ENCODE results near the gene MUC4.
"Not testable (repeated sequence)": the region's sequence is repeated elsewhere in the genome, so short reads cannot be mapped to it uniquely, and the experiment has no call there.

MUC4 gene

DNA sequence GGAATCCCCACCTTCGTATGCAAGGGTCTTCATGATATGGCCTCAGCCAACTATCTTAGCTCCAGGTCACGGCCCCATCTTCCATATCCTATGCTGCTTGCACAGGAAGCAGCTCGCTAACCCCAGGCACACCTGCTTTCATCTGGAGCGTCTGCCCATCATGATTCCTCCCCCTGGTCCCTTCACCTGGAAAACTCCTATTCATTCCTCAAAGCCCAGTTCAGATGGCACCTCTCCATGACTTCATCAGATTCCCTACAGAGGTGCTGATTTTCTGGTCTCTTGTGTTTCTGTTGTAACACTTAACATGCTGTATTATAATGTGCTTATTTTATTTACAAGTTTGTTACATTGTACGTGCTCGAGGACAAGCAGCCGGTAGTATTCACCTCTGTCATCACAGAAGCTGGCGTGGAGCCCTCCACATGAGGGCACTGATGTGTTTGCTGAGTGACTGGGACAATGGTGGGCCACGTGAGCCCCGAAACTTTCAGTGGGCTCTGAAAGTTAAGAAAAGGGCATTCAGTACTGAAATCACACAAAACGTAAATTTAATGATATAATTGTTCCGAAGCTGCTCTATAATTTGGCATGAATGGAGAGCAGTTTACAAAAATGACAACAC is 74.8 kb downstream of the MUC4 start:
- no peak for DNase-seq

DNA sequence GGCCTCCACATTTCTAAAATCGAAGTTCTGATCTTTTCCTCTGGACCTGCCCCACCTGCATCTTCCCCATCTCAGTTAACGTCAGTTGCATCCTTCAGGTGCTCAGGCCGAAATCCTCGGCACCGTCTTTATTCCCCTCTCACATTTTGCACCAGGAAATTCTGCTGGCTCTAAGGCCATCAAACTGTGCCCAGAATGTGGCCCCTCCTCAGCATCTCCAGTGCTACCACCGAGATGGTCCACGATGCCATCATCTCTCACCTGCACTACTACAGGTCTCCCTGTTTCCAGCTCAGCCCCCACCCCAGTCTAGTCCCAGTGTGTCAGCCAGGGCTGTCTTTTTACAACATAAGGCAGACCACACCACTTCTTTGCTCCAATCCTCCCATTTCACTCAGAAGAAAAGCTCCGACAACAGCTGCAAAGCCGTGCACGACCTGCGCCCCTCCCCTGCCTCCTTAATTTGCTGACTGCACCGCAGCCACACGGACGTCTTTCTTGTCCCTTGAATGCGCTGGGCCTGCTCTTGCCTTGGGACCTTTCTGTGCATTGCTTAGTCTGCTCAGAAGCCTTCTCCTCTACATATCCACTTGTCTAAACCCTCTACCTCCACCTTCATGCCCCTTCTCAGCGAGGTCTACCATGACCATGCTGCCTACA is 76.6 kb downstream of the MUC4 start:
- DNase-seq: no peak

DNA sequence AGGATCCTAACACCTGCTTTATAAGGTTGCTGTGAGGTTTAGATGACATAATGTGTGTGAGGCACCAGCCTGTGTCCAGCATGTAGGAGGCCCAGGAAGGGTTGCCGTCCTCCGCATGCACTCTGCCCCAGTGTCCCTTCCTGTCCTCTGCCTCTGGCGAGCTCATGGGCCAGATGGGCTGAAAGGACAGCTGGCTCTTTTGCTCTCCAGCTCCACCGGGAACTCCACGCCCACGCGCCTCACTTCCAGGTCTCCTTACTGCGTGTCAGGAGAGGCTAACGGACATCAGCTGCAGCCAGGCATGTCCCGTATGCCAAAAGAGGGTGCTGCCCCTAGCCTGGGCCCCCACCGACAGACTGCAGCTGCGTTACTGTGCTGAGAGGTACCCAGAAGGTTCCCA is 78.8 kb downstream of the MUC4 start:
- no peak for DNase-seq

DNA sequence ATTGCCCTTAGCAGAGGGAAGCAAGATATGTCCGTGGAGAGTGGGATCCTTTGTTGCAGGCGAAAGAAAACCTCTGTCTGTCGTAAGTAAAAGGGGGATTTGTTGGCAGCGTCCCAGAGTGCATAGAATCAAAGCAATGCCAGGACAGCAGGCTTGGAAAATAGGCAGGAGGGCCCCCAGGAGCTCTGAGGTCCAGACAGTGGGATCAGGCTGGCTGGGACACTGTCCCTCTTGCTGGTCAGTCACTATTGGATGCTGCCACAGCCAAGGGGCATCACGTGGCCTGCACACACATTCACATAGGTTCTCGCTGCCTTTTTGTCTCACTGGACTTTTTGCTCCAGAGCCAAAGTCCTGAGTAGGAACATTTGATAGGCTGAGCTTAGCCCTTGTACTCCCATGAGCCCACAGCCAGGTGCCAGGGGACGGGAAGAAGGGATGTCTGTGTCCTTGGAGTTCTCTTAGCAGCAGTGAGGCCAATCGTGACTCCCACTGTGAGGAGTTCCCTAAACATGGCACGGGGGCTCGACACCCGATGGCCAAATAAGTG is 80.3 kb downstream of the MUC4 start:
- no peak for DNase-seq

DNA sequence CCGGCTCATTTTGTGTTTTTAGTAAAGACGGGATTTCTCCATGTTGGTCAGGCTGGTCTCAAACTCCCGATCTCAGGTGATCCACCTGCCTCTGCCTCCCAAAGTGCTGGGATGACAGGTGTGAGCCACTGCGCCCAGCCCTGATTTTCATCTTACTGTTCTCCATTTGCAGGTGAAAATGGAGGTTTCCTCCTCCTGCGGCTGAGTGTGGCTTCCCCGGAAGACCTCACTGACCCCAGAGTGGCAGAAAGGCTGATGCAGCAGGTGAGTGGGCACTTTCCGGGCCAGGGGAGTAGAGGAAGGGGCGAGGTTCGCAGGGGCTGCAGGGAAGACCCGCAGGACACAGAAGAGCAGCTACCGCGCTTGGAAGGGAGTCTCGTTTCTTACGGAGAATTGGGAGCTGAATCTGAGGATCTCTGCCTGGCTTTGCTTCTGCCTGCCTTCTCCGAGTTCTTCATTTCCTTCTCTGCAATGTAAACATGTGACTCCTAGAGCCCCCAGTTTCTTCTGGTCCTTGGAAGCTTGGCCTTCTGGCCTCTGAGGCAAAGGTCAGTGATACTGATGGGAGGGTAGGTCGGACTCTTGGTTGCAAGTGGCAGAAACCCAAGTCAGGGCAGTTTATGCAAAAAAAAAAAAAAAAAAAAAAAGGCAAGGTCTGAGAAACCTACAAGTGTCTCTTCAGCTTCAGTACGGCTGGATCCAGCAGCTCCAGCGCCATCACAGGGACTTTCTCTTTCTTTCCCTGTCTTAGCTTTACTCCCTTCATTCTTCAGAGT is 82.1 kb downstream of the MUC4 start:
- no peak for DNase-seq

DNA sequence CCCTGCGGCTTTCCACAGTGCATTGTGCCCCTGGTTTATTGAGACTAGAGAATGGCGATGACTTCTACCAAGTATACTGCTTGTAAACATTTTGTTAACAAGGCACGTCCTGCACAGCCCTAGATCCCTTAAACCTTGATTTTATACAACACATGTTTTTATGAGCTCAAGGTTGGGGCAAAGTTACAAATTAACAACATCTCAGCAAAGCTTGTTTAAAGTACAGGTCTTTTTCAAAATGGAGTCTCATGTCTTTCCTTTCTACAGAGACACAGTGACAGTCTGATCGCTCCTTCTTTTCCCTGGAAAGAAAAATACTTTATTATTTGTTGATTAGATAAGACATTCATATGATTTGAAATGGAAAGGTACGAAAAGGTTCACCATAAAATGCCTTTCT is 82.9 kb downstream of the MUC4 start:
- DNase-seq: not testable (repeated sequence)

DNA sequence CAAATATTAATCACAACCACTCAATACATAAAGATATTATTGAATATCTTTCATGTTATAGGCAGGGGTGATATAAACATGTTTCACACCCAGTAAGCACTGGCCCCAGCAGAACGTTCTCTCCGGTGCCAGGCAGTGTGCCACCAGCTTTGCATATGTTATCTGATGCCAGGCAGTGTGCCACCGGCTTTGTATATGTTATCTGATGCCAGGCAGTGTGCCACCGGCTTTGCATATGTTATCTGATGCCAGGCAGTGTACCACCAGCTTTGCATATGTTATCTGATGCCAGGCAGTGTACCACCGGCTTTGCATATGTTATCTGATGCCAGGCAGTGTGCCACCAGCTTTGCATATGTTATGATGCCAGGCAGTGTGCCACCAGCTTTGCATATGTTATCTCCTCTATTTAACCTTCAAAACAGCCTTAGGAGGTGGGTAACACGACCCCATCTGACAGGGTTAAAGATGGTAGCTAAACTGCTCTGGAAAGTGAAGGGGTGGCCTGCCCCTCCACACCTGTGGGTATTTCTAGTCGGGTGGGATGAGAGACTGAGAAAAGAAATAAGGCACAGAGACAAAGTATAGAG is 84.0 kb downstream of the MUC4 start:
- DNase-seq: no peak

DNA sequence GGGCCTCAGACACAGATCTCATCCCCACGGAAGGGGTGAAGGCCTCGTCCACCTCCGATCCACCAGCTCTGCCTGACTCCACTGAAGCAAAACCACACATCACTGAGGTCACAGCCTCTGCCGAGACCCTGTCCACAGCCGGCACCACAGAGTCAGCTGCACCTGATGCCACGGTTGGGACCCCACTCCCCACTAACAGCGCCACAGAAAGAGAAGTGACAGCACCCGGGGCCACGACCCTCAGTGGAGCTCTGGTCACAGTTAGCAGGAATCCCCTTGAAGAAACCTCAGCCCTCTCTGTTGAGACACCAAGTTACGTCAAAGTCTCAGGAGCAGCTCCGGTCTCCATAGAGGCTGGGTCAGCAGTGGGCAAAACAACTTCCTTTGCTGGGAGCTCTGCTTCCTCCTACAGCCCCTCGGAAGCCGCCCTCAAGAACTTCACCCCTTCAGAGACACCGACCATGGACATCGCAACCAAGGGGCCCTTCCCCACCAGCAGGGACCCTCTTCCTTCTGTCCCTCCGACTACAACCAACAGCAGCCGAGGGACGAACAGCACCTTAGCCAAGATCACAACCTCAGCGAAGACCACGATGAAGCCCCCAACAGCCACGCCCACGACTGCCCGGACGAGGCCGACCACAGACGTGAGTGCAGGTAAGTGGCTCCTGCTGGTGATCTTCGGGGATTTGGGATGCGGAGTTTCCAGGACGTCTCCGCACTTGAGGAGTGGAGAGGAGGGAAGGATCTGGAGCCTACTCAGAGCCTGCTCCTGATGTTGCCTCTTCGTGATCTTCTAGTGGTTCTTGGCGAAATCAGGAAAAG is 85.6 kb downstream of the MUC4 start:
- DNase-seq: not testable (repeated sequence)

DNA sequence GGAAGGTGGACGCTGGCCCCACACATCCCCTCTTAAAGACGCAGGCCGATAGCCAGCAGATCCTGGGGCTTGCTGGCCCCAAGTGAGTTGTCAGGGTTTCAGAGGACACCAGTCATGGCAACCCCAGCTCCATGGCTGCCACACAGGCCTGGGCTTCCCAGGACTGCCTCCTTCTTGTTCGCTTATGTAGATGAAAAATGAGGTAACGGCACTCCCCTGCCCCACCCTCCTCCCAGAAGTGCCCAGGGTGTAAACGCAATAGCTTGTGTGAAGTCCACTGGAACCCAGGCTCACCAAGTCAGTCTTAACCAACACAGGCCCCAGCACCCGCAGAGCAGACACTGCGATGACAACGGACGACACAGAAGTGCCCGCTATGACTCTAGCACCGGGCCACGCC is 87.4 kb downstream of the MUC4 start:
- not testable (repeated sequence) for DNase-seq

DNA sequence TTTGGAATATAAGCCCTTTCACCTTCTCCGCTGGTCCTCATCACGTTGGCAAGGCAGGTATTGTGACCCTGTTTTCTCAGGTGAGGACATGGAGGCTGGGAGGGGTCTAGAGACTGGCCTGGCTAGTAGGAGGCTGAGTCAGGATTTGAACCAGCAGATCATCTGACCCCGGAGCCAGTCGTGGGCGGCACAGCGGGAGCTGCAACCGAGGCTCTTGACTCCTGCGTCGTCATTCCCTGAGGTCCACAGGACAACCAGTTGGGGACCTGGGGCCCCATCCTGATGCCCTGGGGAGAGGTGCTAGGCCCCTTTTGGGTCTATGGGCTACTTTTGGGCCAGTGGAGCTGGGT is 88.8 kb downstream of the MUC4 start:
- DNase-seq: not testable (repeated sequence)

DNA sequence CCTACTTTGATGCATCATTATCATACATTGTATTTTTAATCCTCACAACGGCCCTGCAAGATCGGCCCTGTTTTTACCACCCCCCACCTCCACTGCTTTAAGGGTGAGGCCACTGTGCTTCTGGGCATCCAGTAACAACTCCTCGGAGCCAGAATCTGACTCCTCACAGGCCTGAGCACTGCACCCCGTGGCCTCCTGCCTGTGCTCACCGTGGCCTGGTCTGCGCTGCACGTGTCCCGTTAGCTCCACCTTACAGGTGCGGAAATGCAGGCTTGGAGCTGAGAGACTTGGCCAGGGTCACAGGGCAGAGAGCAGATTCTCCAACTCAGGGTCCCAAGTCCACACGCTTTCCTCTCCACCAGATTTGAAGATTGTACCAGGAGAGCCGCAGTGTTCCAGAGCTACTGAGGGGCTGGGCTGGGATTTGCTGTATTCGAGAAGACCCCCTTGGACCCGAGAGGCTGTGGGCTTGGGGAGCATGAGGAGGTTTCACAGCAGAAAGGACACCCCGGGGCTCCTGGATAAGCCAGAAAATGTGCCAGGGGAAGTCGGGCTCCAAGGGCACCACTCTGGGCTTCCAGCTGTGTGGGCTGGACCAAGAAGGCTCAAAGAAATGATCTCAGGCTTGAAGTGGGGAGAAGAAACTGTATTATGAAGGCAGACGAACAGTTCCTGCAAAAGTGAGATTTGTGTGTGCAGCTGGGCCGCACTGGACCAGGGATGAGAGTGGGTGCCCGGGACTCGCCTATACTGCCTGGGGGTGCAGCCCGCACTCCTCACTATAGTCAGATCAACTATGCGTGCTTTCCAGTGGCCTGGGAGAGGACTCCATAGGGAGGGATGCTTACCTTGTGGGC is 89.4 kb downstream of the MUC4 start:
- DNase-seq: not testable (repeated sequence)

DNA sequence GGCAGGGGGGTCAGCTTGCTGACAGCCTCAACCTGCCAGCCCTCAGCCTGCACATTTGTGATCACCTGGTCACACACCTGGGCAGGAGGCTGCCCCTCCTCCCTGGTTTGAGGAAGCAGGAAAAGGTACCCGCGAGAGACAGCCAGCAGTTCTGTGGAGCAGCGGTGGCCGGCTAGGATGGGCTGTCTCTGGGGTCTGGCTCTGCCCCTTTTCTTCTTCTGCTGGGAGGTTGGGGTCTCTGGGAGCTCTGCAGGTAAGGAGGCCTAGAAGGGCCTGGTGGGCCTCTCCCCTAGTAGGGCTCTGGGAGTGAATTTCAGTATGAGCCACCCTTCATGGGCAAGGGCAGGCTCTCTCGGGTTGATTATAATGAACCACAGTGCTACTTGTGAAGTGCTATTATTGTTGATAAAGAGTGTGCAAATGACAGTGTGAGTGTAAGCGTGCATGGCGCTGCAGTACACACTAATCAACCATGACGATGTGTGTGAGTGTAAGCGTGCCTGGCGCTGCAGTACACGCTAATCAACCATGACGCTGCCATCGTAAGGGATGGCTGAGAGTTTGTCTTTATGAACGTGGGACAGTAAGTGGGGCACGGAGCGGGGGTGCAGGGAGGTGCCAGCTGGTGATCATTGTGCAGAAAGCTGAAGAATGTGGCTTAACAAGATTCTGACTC is 90.8 kb downstream of the MUC4 start, which contains the start of gene MUC20:
TSS of gene MUC20 (plus strand) at position 148 of the 676 bp plus-strand sequence. CDS start at position 178, 30 bp downstream.
- not testable (repeated sequence) for DNase-seq

DNA sequence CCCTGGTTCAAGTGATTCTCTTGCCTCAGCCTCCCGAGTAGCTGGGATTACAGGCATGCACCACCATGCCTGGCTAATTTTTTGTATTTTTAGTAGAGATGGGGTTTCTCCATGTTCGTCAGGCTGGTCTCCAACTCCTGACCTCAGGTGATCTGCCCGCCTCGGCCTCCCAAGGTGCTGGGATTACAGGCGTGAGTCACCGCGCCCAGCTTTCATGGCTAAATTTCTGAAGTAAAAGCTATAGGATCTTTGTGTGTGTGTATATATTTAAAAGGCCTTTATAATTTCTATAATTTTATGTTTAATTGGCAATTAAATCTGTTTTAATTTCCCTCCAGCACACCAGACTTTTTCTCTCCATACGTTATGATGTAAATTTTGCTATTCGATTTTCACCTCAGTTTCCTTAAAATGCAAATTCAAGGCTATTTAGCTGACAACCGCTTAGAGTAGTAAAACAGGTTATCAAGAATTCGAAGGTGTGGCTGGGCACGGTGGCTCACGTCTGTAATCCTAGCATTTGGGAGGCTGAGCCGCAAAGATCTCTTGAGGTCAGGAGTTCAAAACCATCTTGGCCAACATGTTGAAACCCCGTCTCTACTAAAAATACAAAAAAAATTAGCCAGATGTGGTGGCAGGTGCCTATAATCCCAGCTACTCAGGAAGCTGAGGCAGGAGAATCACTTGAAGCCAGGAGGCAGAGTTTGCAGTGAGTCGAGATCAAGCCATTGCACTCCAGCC is 92.0 kb downstream of the MUC4 start:
- DNase-seq: not testable (repeated sequence)

DNA sequence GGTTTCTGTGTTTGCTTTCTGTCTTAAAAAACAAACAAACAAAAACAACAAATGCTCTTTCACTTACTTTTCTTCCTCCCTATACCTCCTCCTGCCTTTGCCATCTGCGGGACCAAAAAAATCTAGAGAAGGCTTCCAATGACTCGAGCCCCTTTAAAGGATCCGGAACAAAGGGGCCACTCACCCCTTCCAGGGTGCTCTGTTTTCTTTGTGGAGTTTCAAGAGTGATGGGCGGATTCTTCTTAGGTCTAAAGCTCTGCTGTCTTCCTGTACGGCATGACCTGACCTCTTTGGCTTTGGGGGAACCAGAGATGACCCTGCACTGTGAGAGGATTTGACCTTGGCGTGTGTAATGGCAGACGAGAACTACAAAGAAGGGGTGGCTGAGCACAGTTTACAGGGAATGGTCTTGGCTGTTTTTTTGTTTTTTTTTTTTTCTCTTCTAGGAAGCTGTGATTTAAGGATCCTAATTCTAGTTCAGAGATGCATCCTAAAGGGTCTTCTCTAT is 93.2 kb downstream of the MUC4 start:
- no peak for DNase-seq

DNA sequence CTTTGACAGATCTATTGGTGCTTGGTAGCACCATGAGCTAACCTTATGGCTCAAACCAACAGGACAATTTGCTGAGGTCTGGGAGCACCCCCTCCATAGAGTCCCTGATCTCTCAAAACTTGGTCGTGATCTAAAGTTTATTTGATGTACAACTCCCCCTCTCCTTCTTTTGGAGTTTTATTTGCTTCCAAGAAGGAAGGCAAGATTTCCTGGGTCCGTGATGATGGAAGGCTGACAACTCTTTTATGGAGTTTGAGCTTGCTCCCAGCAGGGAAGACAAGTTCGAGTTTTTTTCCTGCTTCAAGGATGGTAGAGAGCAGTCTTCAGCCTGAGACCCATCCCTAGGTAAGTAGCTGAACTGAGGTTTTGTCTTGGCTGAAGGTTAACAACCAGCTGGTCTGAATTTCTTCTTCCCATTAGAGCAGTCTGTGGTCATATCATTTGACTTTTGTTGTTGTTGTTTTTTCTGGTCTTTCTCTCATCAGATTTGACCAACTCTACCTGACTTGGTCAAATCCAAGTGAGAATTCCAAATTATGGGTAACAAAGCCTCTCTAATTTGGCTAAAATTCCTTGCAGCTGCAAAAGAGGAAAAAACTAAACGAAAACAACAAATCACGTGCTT is 93.8 kb downstream of the MUC4 start:
- DNase-seq: no peak

DNA sequence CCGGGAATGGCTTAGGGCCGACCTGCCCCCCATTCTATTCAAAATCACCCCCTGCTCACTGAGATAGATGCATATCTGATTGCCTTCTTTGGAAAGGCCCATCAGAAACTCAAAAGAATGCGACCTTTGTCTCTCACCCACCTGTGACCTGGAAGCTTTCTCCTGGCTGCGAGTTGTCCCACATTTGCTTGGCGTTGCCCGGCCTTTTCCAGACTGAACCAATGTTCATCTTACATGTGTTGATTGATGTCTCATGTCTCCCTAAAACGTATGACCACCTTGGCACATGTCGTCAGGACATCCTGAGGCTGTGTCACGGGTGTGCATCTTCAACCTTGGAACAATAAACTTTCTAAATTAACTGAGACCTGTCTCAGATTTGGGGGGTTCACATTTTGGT is 94.3 kb downstream of the MUC4 start:
- DNase-seq: no peak

DNA sequence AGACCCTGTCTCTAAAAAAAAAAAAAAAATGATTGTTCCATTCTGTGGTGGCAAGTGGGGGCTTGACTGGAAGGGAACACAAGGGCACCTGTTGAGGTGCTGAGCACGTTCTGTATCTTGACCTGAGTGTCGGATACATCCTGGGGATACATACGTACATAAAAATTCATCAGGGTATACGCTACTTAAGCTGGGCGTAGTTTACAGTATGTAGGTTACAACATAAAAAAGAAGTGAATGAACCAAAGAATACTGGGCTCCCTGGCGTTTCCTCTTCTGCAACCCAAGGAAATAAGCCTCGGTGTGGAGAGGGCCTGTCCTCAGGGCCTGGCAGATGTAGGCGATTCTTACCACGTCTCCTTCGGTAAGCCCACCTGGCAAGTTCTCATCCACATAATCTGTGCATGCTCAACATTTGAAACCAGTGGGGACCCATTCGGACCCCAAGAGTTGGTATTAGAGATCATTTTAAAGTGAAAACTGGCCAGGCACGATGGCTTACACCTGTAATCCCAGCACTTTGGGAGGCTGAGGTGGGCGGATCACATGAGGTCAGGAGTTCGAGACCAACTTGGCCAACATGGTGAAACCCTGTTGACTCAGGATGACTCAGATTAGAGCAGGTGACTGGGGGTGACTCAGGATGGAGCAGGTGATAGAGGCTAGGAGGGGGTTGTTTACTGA is 96.0 kb downstream of the MUC4 start:
- DNase-seq: no peak

DNA sequence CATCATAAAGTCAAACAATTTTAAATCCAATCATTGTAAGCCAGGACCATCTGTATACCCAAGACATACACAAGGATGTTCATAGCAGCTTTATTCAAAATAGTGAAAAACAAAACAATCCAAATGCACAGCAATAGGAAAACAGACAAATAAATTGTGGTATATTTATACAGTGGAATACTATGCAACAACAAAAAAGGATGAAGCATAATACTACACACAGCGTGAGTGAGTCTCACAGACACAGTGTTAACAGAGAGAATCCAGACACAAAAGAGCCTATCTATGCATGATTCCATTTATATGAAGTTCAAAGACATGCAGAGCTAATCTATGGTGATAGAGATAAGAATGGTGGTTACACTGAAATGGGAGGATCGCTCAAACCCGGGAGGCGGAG is 96.6 kb downstream of the MUC4 start:
- DNase-seq: no peak
